MM.1S (cell line): ENCODE results near the gene PHTF1.

Experiments used
- DNase-seq: peaks from one replicate; pipeline ENCODE4 v3.0.0-alpha.2; 2015
- H2AFZ ChIP-seq: fragments of 300-600 bp; sonication (generic); 2 replicates; pipeline ENCODE4 v1.6.0; 2016; ENCODE audit warnings: antibody characterized with exemption, low read length
- H3F3A ChIP-seq: fragments of 300-600 bp; sonication (generic); 2 replicates; pipeline ENCODE4 v1.6.1; 2016; ENCODE audit warnings: mild to moderate bottlenecking, antibody characterized with exemption, low read length, moderate library complexity, mixed read lengths; ENCODE audit not compliant: insufficient read depth
- H3K27ac ChIP-seq: fragments of 300-600 bp; sonication (generic); 2 replicates; pipeline ENCODE4 v1.5.1; 2016; ENCODE audit warnings: mild to moderate bottlenecking, low read length
- H3K27me3 ChIP-seq: fragments of 300-600 bp; sonication (generic); replicated peaks from 2 replicates; pipeline ENCODE4 v1.6.0; 2016; ENCODE audit warnings: low read length; ENCODE audit not compliant: insufficient read depth
- H3K36me3 ChIP-seq: fragments of 300-600 bp; sonication (generic); replicated peaks from 2 replicates; pipeline ENCODE4 v1.6.1; 2016; ENCODE audit warnings: mild to moderate bottlenecking, low read length, mixed read lengths; ENCODE audit not compliant: insufficient read depth
- H3K4me1 ChIP-seq: fragments of 300-600 bp; sonication (generic); 2 replicates; pipeline ENCODE4 v1.6.1; 2016; ENCODE audit warnings: low read length, mixed read lengths
- H3K4me2 ChIP-seq: fragments of 300-600 bp; sonication (generic); 2 replicates; pipeline ENCODE4 v1.6.0; 2016; ENCODE audit warnings: low read depth, low read length
- H3K4me3 ChIP-seq: fragments of 300-600 bp; sonication (generic); 2 replicates; pipeline ENCODE4 v1.5.1; 2016; ENCODE audit warnings: low read length, mixed read lengths
- H3K79me2 ChIP-seq: fragments of 300-600 bp; sonication (generic); 2 replicates; pipeline ENCODE4 v1.6.1; 2016; ENCODE audit warnings: mixed run types, low read length, mixed read lengths
- H3K9ac ChIP-seq: fragments of 300-600 bp; sonication (generic); 2 replicates; pipeline ENCODE4 v1.6.1; 2016; ENCODE audit warnings: low read length, mixed read lengths
- H3K9me2 ChIP-seq: fragments of 300-600 bp; sonication (generic); replicated peaks from 2 replicates; pipeline ENCODE4 v1.6.1; 2016; ENCODE audit warnings: mild to moderate bottlenecking, low read length, mixed read lengths; ENCODE audit not compliant: insufficient read depth
- H3K9me3 ChIP-seq: fragments of 300-600 bp; sonication (generic); replicated peaks from 2 replicates; pipeline ENCODE4 v1.6.1; 2016; ENCODE audit warnings: mild to moderate bottlenecking, low read length, mixed read lengths; ENCODE audit not compliant: insufficient read depth
- H4K20me1 ChIP-seq: fragments of 300-600 bp; sonication (generic); 2 replicates; pipeline ENCODE4 v1.6.1; 2016; ENCODE audit warnings: mild to moderate bottlenecking, low read length, moderate library complexity, mixed read lengths; ENCODE audit not compliant: insufficient read depth
- EZH2 ChIP-seq: fragments of 300-600 bp; sonication (generic); optimal IDR thresholded peaks from 2 replicates; pipeline ENCODE3; 2017; ENCODE audit warnings: low read depth, mild to moderate bottlenecking, antibody characterized with exemption, low read length, mixed read lengths
- EZH2phosphoT487 ChIP-seq: fragments of 300-600 bp; sonication (generic); IDR thresholded peaks from 2 replicates; pipeline ENCODE4 v1.6.1; 2018; ENCODE audit warnings: antibody characterized with exemption, low read length
- TF ChIP-seq, protein P1 (sequence below): fragments of 300-600 bp; sonication (generic); IDR thresholded peaks from 2 replicates; pipeline ENCODE4 v1.5.1; 2016; ENCODE audit warnings: antibody characterized with exemption, low read length, mixed read lengths

PHTF1 gene

DNA sequence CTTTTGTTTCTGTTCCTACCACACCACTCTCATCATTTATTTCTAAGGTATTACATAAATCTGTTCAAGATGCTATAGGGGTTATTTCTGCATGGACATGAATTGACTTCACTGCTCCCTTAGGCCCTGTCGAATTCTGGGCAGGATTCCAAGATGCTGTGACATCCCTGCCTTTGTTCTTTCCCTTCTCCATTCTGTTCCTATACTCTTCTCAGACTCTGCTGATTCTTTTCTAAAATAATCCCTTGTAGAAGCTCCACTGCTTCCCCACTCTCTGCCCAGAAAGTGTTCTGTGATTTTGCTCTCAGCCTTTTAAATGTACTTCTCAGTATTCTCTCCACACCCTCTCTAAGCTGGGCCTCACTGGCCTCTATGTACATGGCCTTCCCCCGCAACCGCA, 99.2 kb downstream of the PHTF1 start:
- H3K9me3 ChIP-seq: no peaks in the 10 kb centered on the region
- H3K4me1 ChIP-seq: peaks cover 25% of the 10 kb centered on the region
- DNase-seq: no peak
- H2AFZ ChIP-seq: no peak overlapping the region
- H3K27ac ChIP-seq: no peak overlapping the region
- H3K27me3 ChIP-seq: no peaks in the 10 kb centered on the region
- H3K36me3 ChIP-seq: no peaks in the 10 kb centered on the region
- no peaks in the 10 kb centered on the region for H3K79me2 ChIP-seq
- H3K4me3 ChIP-seq: no peak overlapping the region
- H3K4me2 ChIP-seq: no peak overlapping the region
- no peak for TF ChIP-seq EZH2phosphoT487
- no peak for TF ChIP-seq EZH2
- TF ChIP-seq, protein P1, sequence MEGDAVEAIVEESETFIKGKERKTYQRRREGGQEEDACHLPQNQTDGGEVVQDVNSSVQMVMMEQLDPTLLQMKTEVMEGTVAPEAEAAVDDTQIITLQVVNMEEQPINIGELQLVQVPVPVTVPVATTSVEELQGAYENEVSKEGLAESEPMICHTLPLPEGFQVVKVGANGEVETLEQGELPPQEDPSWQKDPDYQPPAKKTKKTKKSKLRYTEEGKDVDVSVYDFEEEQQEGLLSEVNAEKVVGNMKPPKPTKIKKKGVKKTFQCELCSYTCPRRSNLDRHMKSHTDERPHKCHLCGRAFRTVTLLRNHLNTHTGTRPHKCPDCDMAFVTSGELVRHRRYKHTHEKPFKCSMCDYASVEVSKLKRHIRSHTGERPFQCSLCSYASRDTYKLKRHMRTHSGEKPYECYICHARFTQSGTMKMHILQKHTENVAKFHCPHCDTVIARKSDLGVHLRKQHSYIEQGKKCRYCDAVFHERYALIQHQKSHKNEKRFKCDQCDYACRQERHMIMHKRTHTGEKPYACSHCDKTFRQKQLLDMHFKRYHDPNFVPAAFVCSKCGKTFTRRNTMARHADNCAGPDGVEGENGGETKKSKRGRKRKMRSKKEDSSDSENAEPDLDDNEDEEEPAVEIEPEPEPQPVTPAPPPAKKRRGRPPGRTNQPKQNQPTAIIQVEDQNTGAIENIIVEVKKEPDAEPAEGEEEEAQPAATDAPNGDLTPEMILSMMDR: no peak
- no peak overlapping the region for H3K9ac ChIP-seq
- no peaks in the 10 kb centered on the region for H3K9me2 ChIP-seq
- H3F3A ChIP-seq: 0 out of 2 replicates have a peak, but pooled peaks cover 10% of the 10 kb centered on the region
- H4K20me1 ChIP-seq: no peaks in the 10 kb centered on the region

DNA sequence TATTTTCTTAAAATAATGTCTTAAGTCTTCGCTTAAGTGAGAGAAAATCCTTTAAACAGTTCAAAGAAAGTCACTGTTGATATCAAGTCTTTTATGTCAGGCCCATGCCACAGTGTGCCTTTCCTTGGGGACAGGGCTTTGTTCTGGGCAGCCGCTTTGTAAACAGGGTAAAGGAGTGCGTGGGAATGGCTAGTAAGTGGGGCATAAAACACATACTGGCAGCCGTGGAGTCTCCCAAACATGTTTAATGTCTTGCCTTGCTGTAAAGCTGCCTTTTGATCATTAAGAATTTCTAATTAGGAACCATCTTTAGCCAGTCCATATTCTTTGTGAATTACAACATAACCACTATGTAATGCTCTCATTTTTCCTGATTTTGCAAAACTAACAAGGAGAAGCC, 99.7 kb downstream of the PHTF1 start:
- Histone ChIP-seq H3K4me1 (peaks cover 25% of the 10 kb centered on the region), H3K4me3 (no peak overlapping the region), H3K27me3 (no peaks in the 10 kb centered on the region), H4K20me1 (no peaks in the 10 kb centered on the region), H3K9me2 (no peaks in the 10 kb centered on the region), H3K79me2 (no peaks in the 10 kb centered on the region), H3K9ac (no peak overlapping the region), H3K9me3 (no peaks in the 10 kb centered on the region), H3K36me3 (no peaks in the 10 kb centered on the region), H3K4me2 (no peak overlapping the region), H2AFZ (no peak overlapping the region), H3F3A (0 out of 2 replicates have a peak, but pooled peaks cover 10% of the 10 kb centered on the region), H3K27ac (no peak overlapping the region)
- DNase-seq: no peak
- no peak for TF ChIP-seq EZH2phosphoT487
- no peak for TF ChIP-seq EZH2

DNA sequence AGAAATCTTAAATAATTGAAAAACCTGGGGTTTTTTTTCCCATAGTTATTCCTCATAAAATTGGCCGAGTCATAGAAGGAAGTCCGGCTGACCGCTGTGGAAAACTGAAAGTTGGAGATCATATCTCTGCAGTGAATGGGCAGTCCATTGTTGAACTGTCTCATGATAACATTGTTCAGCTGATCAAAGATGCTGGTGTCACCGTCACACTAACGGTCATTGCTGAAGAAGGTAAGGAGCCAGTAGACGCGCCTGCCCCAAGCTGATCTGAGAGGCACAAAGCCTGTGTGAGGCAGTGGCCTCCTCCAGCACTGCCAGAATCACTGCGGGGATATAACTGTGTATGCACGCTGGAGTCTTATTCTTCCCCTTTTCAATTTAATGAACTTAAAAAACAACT, 100.3 kb downstream of the PHTF1 start:
- Histone ChIP-seq H3K27me3 (no peaks in the 10 kb centered on the region), H2AFZ (no peak overlapping the region), H3K4me1 (peaks cover 25% of the 10 kb centered on the region), H3K9me3 (no peaks in the 10 kb centered on the region), H3K9me2 (no peaks in the 10 kb centered on the region), H4K20me1 (no peaks in the 10 kb centered on the region), H3K4me2 (no peak overlapping the region), H3K36me3 (no peaks in the 10 kb centered on the region), H3F3A (0 out of 2 replicates have a peak, but pooled peaks cover 10% of the 10 kb centered on the region), H3K4me3 (no peak overlapping the region), H3K27ac (no peak overlapping the region), H3K79me2 (no peaks in the 10 kb centered on the region), H3K9ac (no peak overlapping the region)
- TF ChIP-seq EZH2 (no peak), EZH2phosphoT487 (no peak)
- TF ChIP-seq, protein P1: no peak
- DNase-seq: no peak

DNA sequence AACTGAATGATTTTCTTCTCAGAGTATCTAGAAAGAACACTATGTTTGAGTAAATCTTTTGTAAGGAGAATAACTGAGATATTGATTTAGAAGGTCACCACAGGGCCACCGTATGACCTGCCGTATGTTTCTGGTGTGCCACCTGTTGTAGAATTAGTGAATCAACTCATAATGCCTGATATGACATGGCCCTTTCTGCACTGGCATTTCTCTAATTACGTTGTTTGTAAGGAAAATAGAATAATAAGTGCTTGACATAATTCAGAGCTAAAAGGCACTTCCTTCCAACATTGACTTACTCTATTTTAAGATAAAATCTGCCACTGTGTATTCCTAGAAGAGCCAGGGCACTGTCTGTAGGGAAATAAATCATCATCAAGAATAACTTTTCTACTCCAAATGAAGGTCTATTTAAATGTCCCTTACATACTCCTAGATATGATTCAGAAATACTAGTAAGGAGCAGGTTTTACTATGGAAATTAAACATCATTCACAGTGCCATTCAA, 101.7 kb downstream of the PHTF1 start:
- H3K27me3 ChIP-seq: no peaks in the 10 kb centered on the region
- H3K4me1 ChIP-seq: peaks cover 25% of the 10 kb centered on the region
- H3K4me2 ChIP-seq: peak overlapping the region; percentile 66
- no peaks in the 10 kb centered on the region for H3K36me3 ChIP-seq
- no peaks in the 10 kb centered on the region for H3K9me2 ChIP-seq
- DNase-seq: peak; percentile 9
- TF ChIP-seq, protein P1: peak; percentile 11
- no peak for TF ChIP-seq EZH2
- TF ChIP-seq EZH2phosphoT487: no peak
- no peak overlapping the region for H3K9ac ChIP-seq
- peak overlapping the region; percentile 72; the same call in 1 of the 2 replicates for H3K27ac ChIP-seq
- no peaks in the 10 kb centered on the region for H3K79me2 ChIP-seq
- 0 out of 2 replicates have a peak, but pooled peaks cover 10% of the 10 kb centered on the region for H3F3A ChIP-seq
- H3K4me3 ChIP-seq: peak overlapping the region; percentile 41
- H2AFZ ChIP-seq: peak overlapping the region; percentile 56; the same call in 1 of the 2 replicates
- H3K9me3 ChIP-seq: no peaks in the 10 kb centered on the region
- H4K20me1 ChIP-seq: no peaks in the 10 kb centered on the region
